SK-N-MC (cell line): Measurements from ENCODE around the gene GIMAP2.

Experiments
- DNase-seq: peaks from one replicate; pipeline ENCODE4 v3.0.0-alpha.2; 2011; ENCODE audit warnings: low read depth, low spot score
- H3K27ac ChIP-seq: fragments of 200-600 bp; sonication (generic); 2 replicates; pipeline ENCODE4 v1.5.1; 2016; ENCODE audit warnings: mixed run types
- H3K36me3 ChIP-seq: fragments of 200-600 bp; sonication (generic); 2 replicates; pipeline ENCODE4 v1.6.1; 2017; ENCODE audit warnings: antibody characterized with exemption, low read length, mixed read lengths; ENCODE audit not compliant: insufficient read depth
- H3K4me3 ChIP-seq: fragments of 200-600 bp; sonication (generic); 2 replicates; pipeline ENCODE4 v1.5.1; 2016
- H3K9ac ChIP-seq: fragments of 200-600 bp; sonication (generic); 2 replicates; pipeline ENCODE4 v1.8.0; 2017; ENCODE audit warnings: mixed run types, mixed read lengths; ENCODE audit not compliant: insufficient read length
- H3K9me3 ChIP-seq: fragments of 200-600 bp; sonication (generic); 2 replicates; pipeline ENCODE4 v1.6.1; 2017; ENCODE audit warnings: low read depth, mild to moderate bottlenecking, antibody characterized with exemption, low read length, moderate library complexity, mixed read lengths
- EZH2 ChIP-seq: fragments of 200-600 bp; sonication (generic); IDR thresholded peaks from one replicate; pipeline ENCODE4 v1.6.1; 2017; ENCODE audit warnings: antibody characterized with exemption
- FOXP2 ChIP-seq: optimal IDR thresholded peaks from 2 replicates; pipeline ENCODE3; 2011; ENCODE audit warnings: mild to moderate bottlenecking, moderate library complexity; ENCODE audit not compliant: insufficient read depth; ENCODE audit errors: extremely low read length, control extremely low read depth
- POLR2AphosphoS5 ChIP-seq: IDR thresholded peaks from 2 replicates; pipeline ENCODE4 v1.6.1; 2012; ENCODE audit warnings: mild to moderate bottlenecking, low read depth, low read length, borderline replicate concordance

GIMAP2 gene

GRCh38 chr7:150736864-150737263 lies 51.4 kb downstream of the GIMAP2 start:
- no peak overlapping the region for H3K27ac ChIP-seq

GRCh38 chr7:150737265-150738055 lies 52.0 kb downstream of the GIMAP2 start, which contains the start of gene GIMAP5:
TSS of gene GIMAP5 (plus strand) at chr7:150737418. CDS start at chr7:150740885, 3,467 bp downstream.
- TF ChIP-seq POLR2AphosphoS5 (no peak), FOXP2 (no peak), EZH2 (no peak)
- no peak for DNase-seq
- Histone ChIP-seq H3K4me3 (no peak within 1 kb of the TSS), H3K9ac (no peak within 1 kb of the TSS), H3K27ac (no peak within 1 kb of the TSS), H3K36me3 (no peaks in the 10 kb centered on the region), H3K9me3 (no peaks in the 10 kb centered on the region)

More at GRCh38 chr7:150736864-150737263, 51.4 kb downstream of the GIMAP2 start:
- no peak for DNase-seq
- Histone ChIP-seq H3K9ac (no peak overlapping the region), H3K4me3 (no peak overlapping the region), H3K9me3 (no peaks in the 10 kb centered on the region), H3K36me3 (no peaks in the 10 kb centered on the region)
- TF ChIP-seq EZH2, result no peak
- TF ChIP-seq FOXP2, result no peak
- no peak for TF ChIP-seq POLR2AphosphoS5

- no peak for TF ChIP-seq EZH2
- no peak overlapping the region for H3K4me3 ChIP-seq
- H3K9ac ChIP-seq, result no peak overlapping the region
- no peak for DNase-seq
- no peak overlapping the region for H3K27ac ChIP-seq
- no peaks in the 10 kb centered on the region for H3K9me3 ChIP-seq
- no peaks in the 10 kb centered on the region for H3K36me3 ChIP-seq
Measured at GRCh38 chr7:150738092-150738491, 52.6 kb downstream of the GIMAP2 start.

- H3K9me3 ChIP-seq, result no peaks in the 10 kb centered on the region
- H3K4me3 ChIP-seq, result no peak overlapping the region
- no peak overlapping the region for H3K27ac ChIP-seq
- no peaks in the 10 kb centered on the region for H3K36me3 ChIP-seq
- H3K9ac ChIP-seq, result no peak overlapping the region
- DNase-seq, result no peak
- TF ChIP-seq FOXP2 (no peak), POLR2AphosphoS5 (no peak), EZH2 (no peak)
Measured at GRCh38 chr7:150738591-150739001, 53.1 kb downstream of the GIMAP2 start.

GRCh38 chr7:150739033-150739432 lies 53.5 kb downstream of the GIMAP2 start:
- no peak overlapping the region for H3K27ac ChIP-seq
- H3K9ac ChIP-seq, result no peak overlapping the region
- no peaks in the 10 kb centered on the region for H3K36me3 ChIP-seq
- no peak overlapping the region for H3K4me3 ChIP-seq
- no peaks in the 10 kb centered on the region for H3K9me3 ChIP-seq
- TF ChIP-seq FOXP2 (no peak), EZH2 (no peak), POLR2AphosphoS5 (no peak)
- no peak for DNase-seq

- H3K36me3 ChIP-seq, result no peaks in the 10 kb centered on the region
- H3K9me3 ChIP-seq, result no peaks in the 10 kb centered on the region
- DNase-seq, result no peak
- no peak overlapping the region for H3K9ac ChIP-seq
- no peak overlapping the region for H3K4me3 ChIP-seq
- H3K27ac ChIP-seq, result no peak overlapping the region
- TF ChIP-seq FOXP2 (no peak), POLR2AphosphoS5 (no peak)
Measured at GRCh38 chr7:150740053-150740452, 54.5 kb downstream of the GIMAP2 start.

- Histone ChIP-seq H3K36me3 (no peaks in the 10 kb centered on the region), H3K27ac (no peak overlapping the region), H3K9ac (no peak overlapping the region), H3K9me3 (no peaks in the 10 kb centered on the region), H3K4me3 (no peak overlapping the region)
- TF ChIP-seq FOXP2 (no peak), POLR2AphosphoS5 (no peak), EZH2 (no peak)
- no peak for DNase-seq
Measured at GRCh38 chr7:150742286-150742968, 56.9 kb downstream of the GIMAP2 start.
